OCI-LY3 (cell line): ENCODE measurements around the gene PFN2.
"Not testable (repeated sequence)": the region's sequence is repeated elsewhere in the genome, so short reads cannot be mapped to it uniquely, and the experiment has no call there.

Experiments
- CTCF ChIP-seq: fragments of 200-600, 300-600 bp; sonication (generic); IDR thresholded peaks from 2 replicates; pipeline ENCODE4 v1.5.1; 2014; ENCODE audit warnings: antibody characterized with exemption, low read length, low read depth
- EZH2phosphoT487 ChIP-seq: fragments of 200-600 bp; shearing (Covaris generic); IDR thresholded peaks from 2 replicates; pipeline ENCODE4 v1.6.1; 2018; ENCODE audit warnings: antibody characterized with exemption, mixed run types, low read depth

GRCh38 chr3:149981979-149982378, 11.3 kb upstream of the PFN2 start:
- TF ChIP-seq CTCF, EZH2phosphoT487: not testable (repeated sequence)
